ENCODE results near the gene TRABD2B. TPM values are rescaled to one million over a fixed set of nuclear protein-coding genes. Genes with fewer than 3 reads are reported as not detected.
A peak's percentile ranks its signal among the peaks of the same experiment; 100 is the strongest.

TRABD2B gene
- total and polyA plus RNA-seq, 2 of the 13 experiments (the other 11 are each of a cell fraction or from before 2014, with no cell fraction given) = 0.04 TPM; not detected in 1

DNA sequence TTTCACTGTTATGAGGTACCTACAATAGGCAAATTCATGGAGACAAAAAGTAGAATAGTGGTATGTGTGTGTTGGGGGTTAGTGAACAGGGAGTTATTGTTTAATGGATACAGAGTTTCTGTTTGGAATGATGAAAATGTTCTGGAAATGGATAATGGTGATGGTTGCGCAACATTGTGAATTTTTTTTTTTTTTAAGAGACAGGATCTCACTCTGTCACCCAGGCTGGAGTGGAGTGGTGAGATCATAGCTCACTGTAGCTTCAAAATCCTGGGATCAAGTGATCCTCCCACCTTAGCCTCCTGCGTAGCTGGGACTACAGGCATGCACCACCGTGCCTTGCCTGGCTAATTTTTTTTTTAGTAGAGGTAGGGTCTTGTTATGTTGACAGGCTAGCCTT is 34.5 kb upstream of the TRABD2B start:
- no peak overlapping the region for H2AFZ ChIP-seq (ENCODE audit: low read length)
- in situ Hi-C loops (cut with HindIII; ENCODE audit: extremely low pct_ligation_motif_present, low pct_unique_long_range_greater_than_20kb) (no loop called here), intact Hi-C loops (cut with micrococcal nuclease; ENCODE audit: unreplicated experiment) (no loop called here)
- no peak overlapping the region for H3K9ac ChIP-seq (ENCODE audit: insufficient read depth, low read depth, low read length)
- no peaks in the 10 kb centered on the region for H3K4me1 ChIP-seq (ENCODE audit: insufficient read depth, low read length)
- H3K4me2 ChIP-seq (ENCODE audit: low read depth, low read length) = no peak overlapping the region
- FAIRE-seq (no peak), ATAC-seq (no peak), DNase-seq (ENCODE audit: low spot score) (no peak)
- H3K9me3 ChIP-seq (ENCODE audit: low read length) = no peaks in the 10 kb centered on the region
- no peak overlapping the region for H3K27ac ChIP-seq (ENCODE audit: extremely low read length, insufficient read depth, low read length)
- POLR2A ChIA-PET = no interaction called here
- no TSS peak for BruUV-seq (replicated peaks)
- H3K79me2 ChIP-seq (ENCODE audit: insufficient read depth, low read length) = no peaks in the 10 kb centered on the region
- WGBS (ENCODE audit: low lambda C conversion rate) = 55% methylated on average over 3 of the region's 3 CpGs
- no peaks in the 10 kb centered on the region; a peak in 2 of 5 replicates for H3K27me3 ChIP-seq (ENCODE audit: control insufficient read depth in 1 of 2, insufficient read depth in 2 of 2, low read length in 2 of 2)
- 0 out of 2 replicates have a peak, but pooled peaks cover 2% of the 10 kb centered on the region for H4K20me1 ChIP-seq (ENCODE audit: insufficient read depth, low read length)
- H3K4me3 ChIP-seq (replicated peaks in 1 of 3; ENCODE audit: insufficient read depth in 1 of 3, low read depth in 2 of 3, low read length in 3 of 3) = no peak overlapping the region
- TF ChIP-seq, protein P1, sequence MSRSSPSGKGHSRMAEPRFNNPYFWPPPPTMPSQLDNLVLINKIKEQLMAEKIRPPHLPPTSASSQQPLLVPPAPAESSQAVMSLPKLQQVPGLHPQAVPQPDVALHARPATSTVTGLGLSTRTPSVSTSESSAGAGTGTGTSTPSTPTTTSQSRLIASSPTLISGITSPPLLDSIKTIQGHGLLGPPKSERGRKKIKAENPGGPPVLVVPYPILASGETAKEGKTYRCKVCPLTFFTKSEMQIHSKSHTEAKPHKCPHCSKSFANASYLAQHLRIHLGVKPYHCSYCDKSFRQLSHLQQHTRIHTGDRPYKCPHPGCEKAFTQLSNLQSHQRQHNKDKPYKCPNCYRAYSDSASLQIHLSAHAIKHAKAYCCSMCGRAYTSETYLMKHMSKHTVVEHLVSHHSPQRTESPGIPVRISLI (CRISPR knock-in tag; IDR thresholded peaks at IDR 0.05; ENCODE audit: borderline replicate concordance) = peak; percentile 56; the same call in 1 of the 2 replicates
- TF ChIP-seq CEBPG (CRISPR knock-in tag; IDR thresholded peaks at IDR 0.05) (peak; percentile 62), DR1 (CRISPR knock-in tag; IDR thresholded peaks at IDR 0.05) (no peak), CEBPB (IDR thresholded peaks at IDR 0.05; ENCODE audit: borderline replicate concordance, low read depth, low read length) (peak; percentile 83), BHLHE40 (IDR thresholded peaks at IDR 0.05; ENCODE audit: low read length) (no peak)
- CTCF ChIA-PET (ENCODE audit: low intra/inter-chr PET ratio, low total read pairs) = no interaction called here
- no peaks in the 10 kb centered on the region for H3K36me3 ChIP-seq (replicated peaks in 1 of 2; ENCODE audit: control insufficient read depth in 1 of 2, insufficient read depth in 2 of 2, low read length in 2 of 2)

DNA sequence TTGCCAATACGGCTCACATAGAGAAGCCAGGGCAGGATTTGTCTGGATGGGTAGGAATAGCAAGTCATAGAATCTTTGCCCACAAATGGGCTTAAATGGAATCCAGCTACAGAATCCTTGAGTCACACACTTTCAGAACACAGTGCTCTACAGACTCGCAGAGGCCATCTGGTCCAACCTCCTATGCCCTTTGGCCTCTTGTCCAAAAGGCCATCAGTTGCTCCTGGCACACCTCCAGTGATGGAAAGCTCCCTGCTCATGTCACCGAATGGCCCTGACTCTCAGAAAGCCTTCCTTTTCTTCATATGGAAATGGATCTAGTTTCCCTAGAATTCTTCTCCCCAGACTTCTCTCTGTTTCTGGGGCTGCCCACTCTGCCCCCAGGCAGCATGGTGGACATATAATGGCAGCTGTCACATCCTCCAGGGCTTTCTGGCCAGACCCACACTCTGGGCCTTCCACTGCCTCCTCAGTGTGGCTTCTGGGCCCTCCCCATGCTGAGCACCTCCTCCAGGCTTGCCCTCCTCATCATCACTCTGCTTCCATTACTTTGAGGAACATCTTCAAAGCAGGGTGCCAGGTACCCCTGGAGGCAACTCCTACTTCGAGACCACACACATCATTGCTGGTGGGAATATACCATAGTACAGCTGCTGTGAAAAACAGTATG is 33.6 kb upstream of the TRABD2B start:
- Histone ChIP-seq H3K9me3 (ENCODE audit: low read length) (no peaks in the 10 kb centered on the region), H3K79me2 (ENCODE audit: insufficient read depth, low read length) (no peaks in the 10 kb centered on the region), H3K4me2 (ENCODE audit: low read depth, low read length) (no peak overlapping the region), H2AFZ (ENCODE audit: low read length) (no peak overlapping the region), H3K36me3 (replicated peaks in 1 of 2; ENCODE audit: control insufficient read depth in 1 of 2, insufficient read depth in 2 of 2, low read length in 2 of 2) (no peaks in the 10 kb centered on the region), H3K27ac (ENCODE audit: extremely low read length, insufficient read depth, low read length) (no peak overlapping the region), H3K4me3 (replicated peaks in 1 of 3; ENCODE audit: insufficient read depth in 1 of 3, low read depth in 2 of 3, low read length in 3 of 3) (no peak overlapping the region), H3K27me3 (ENCODE audit: control insufficient read depth in 1 of 2, insufficient read depth in 2 of 2, low read length in 2 of 2) (peaks cover 0 to 2% of the 10 kb centered on the region in 2 experiments; a peak in 2 of 5 replicates), H4K20me1 (ENCODE audit: insufficient read depth, low read length) (0 out of 2 replicates have a peak, but pooled peaks cover 2% of the 10 kb centered on the region), H3K4me1 (ENCODE audit: insufficient read depth, low read length) (no peaks in the 10 kb centered on the region), H3K9ac (ENCODE audit: insufficient read depth, low read depth, low read length) (no peak overlapping the region)
- TF ChIP-seq ZNF841 (CRISPR knock-in tag; IDR thresholded peaks at IDR 0.05; ENCODE audit: borderline replicate concordance) = no peak
- TF ChIP-seq HOXA9 (CRISPR knock-in tag; IDR thresholded peaks at IDR 0.05; ENCODE audit: borderline replicate concordance) = no peak
- TF ChIP-seq HNF4A (CRISPR knock-in tag; IDR thresholded peaks at IDR 0.05) = peak; percentile 20; the same call in 1 of the 2 replicates
- TF ChIP-seq CHD4 (IDR thresholded peaks at IDR 0.05; ENCODE audit: borderline replicate concordance, low read length) = no peak
- no peak for FAIRE-seq
- ChIA-PET POLR2A (no interaction called here), CTCF (ENCODE audit: low intra/inter-chr PET ratio, low total read pairs) (no interaction called here)
- in situ Hi-C loops (cut with HindIII; ENCODE audit: extremely low pct_ligation_motif_present, low pct_unique_long_range_greater_than_20kb) = no loop called here
- ATAC-seq = peak; percentile 25; the same call in 2 of the 3 replicates
- BruUV-seq (replicated peaks) = no TSS peak
- no peak for DNase-seq (ENCODE audit: low spot score)
- intact Hi-C loops (cut with micrococcal nuclease; ENCODE audit: unreplicated experiment) = no loop called here
- 0% methylated on average over 4 of the region's 4 CpGs for WGBS (ENCODE audit: low lambda C conversion rate)
